ENCODE measurements around the gene BICD2.

The BICD2 gene

DNA sequence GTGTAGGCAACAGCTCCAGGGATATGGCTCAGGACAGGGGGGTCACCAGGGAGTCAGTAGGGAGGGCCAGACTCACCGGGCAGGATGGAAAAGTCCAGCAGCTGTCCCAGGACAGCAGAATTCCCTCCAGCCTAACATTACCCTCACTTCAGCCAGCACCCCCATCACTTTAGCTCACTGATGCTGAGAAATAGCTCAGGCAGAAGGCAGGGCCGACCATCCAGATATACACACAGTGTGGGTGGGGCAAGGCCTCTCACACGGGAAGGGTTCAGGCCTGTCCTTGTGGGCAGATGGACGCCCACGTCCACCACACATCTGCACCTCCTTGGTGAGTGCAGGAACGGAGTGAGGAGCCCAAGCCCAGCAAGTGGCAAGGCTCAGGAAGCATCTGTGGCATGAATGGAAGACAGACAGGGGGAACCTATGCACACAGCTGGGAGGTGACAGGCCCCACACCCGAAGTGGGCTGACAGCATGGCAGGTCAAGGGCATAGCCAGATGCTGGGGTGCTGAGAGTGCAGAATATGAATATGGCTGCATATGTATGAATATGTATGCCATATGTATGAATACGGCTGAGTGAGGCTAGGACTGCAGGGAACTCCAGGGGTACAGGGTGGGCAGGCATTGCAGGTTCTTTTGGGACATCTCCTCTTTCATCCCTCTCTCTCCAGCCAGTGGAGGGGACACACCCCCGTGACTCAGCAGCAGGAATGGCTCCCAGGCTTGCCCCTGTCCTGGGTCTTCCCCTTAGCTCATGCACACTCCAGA, 17.0 kb downstream of the BICD2 start:
- DNase-seq (ENCODE audit: low read depth) = no peak

DNA sequence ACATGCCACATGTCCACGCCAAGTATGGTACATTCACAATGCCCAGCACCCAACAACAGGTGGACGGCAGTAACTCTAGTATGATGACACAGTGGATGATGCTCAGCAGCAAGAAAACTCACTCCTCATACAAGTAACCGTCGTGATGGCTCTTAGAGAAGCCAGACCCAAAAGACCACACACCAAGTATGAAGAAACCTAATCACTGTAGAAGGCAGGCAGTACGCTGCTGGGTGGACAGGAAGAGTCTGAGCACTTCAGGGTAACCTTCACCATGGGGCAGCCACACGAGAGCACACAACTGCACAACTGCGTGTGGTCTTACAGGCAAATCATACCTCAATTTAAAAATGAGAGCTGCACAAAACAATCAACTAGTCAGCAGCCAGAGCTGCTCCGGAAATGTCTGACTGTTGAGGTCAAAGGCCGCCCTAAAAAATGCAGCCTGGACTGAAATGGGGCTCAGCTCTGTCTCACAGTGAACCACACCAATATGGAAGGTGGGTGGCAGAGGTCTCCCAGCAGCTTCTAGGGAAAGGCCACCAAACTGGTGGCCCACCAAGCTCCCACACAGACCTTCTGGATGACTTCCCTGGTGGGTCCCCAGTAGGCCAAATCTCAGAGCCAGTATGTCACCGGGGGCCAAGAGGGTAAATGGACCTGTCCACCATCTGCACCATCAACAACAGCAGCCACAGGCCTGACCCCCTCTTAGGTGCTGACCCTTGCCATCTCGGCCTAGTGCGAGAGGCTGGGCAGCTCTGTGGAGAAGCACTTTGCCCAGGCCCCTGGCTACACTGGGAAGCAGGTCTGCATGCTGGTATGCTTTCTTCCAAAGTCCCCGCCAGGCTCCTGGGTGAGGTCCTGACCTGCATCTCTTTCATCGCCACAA, 17.8 kb downstream of the BICD2 start:
- DNase-seq (ENCODE audit: low read depth) = no peak

DNA sequence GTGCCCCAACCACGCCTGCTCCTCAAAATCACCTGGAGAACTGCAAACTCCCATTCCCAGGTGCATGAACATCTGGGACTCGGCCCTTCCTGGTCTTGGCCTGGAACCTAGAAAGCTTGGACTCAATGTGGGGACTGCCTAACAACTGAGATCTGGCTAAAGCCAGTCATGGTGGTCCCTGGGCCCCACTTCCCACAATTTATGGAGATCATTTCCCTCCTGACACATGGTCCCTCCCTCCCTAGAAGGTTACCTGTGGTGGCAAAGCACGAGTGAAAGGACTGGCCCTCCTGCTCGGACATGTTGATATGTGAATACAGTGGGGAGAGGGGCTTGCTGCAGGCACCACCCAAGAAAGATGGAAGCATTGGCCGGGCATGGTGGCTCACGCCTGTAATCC, 18.8 kb downstream of the BICD2 start:
- no peak for DNase-seq (ENCODE audit: low read depth)

GRCh38 chr9:92745331-92745730, 19.3 kb downstream of the BICD2 start:
- no peak for DNase-seq (ENCODE audit: low read depth)

DNA sequence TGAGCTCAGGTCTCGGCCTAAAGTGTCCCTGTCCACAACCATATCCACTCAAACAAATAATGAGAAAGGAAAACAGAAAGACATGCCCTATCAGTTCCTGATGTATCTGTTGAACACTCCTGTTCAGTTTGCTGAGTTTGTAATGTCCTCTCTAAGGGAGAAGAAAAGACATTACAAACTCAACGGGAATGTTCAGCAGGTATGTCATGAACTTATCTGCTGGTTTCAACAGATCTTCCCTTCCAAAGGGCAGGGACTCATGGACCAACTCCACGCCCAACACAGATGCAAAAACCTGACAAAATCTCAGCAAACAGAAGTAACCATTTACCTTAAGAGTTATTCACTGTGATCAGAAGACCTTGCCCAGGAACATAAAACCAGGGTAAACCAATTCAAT, 23.7 kb downstream of the BICD2 start:
- DNase-seq (ENCODE audit: low read depth) = no peak

GRCh38 chr9:92740446-92740961, 24.1 kb downstream of the BICD2 start:
- no peak for DNase-seq (ENCODE audit: low read depth)

DNA sequence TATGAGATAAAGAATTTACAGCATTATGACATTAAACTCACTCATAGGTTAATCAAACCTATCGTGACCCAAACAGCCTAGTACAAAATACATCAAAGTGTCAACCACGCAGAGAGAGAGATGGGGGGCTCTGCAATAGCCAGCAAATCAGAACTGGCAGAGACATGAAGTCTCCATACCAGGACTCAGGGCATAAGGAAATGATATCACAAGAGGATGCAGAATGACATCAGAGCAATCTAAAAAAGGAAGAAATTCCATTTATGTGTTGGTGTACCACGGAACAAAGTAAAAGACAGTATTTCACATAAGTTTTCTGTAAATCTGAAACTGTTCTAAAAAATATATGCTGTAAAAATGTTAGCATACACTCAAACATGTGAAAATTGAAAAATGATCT, 24.6 kb downstream of the BICD2 start:
- no peak for DNase-seq (ENCODE audit: low read depth)

GRCh38 chr9:92739346-92739970, 25.2 kb downstream of the BICD2 start:
- DNase-seq (ENCODE audit: low read depth) = no peak

GRCh38 chr9:92738661-92739081, 26.0 kb downstream of the BICD2 start:
- no peak for DNase-seq (ENCODE audit: low read depth)

- no peak for DNase-seq (ENCODE audit: low read depth)
These were observed 26.9 kb downstream of the BICD2 start for GRCh38 chr9:92737611-92738299.

- no peak for DNase-seq (ENCODE audit: low read depth)
These were observed 27.4 kb downstream of the BICD2 start for GRCh38 chr9:92737216-92737606.

- no peak for DNase-seq (ENCODE audit: low read depth)
These were observed 27.9 kb downstream of the BICD2 start for GRCh38 chr9:92736563-92737215.

GRCh38 chr9:92735636-92736562, 28.7 kb downstream of the BICD2 start:
- DNase-seq (ENCODE audit: low read depth) = no peak

DNA sequence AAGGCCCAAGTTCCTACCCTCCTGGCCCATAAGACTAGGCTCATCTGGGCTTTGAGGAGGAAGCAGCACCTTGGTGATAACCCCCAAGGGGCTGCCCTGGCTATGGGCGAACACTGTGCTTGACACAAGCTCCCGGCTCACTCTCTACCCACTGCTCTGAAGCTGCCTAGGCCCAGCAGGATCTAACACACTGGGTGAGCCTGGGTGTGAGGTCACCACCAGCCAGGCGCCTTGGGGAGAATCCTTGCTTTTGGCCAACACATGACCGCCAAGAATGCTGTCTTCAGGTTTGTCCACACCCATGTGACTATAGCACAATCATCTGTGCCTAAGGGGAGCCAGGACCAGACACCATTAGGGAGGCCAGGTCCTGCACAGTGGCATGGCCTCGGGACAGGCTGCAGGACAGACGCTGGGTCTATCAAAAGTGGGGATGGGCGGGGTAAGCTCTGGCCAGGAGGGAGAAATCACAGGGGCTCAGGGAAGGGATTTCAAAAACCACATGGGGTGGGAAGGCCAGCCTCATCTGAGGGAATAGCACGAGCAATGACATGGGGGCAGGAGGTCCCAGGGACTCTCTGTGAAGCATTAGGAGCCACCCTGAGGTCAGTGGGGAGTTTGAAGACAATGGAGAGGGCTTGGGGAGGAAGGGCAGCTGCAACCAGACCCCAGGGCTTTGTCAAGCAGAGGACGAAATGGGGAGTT, 29.6 kb downstream of the BICD2 start:
- DNase-seq (ENCODE audit: low read depth) = no peak

- no peak for DNase-seq (ENCODE audit: low read depth)
These were observed 33.7 kb downstream of the BICD2 start for GRCh38 chr9:92730897-92731296.

GRCh38 chr9:92729735-92730155, 34.9 kb downstream of the BICD2 start:
- DNase-seq (ENCODE audit: low read depth) = no peak

GRCh38 chr9:92728831-92729734, 35.5 kb downstream of the BICD2 start:
- no peak for DNase-seq (ENCODE audit: low read depth)
